H9 (cell line): Measurements from ENCODE around the gene AANAT. TPM values are rescaled to one million over a fixed set of nuclear protein-coding genes. Genes with fewer than 3 reads are reported as not detected.
A peak's percentile ranks its signal among the peaks of the same experiment; 100 is the strongest.

Experiments used
- DNase-seq: peaks from one replicate; pipeline ENCODE4 v3.0.0-alpha.2; 2017
- H2AFZ ChIP-seq: one replicate; pipeline ENCODE4 v1.6.1; 2013; ENCODE audit warnings: mild to moderate bottlenecking, low read length, control low read depth, moderate library complexity
- H2AK5ac ChIP-seq: 2 replicates; pipeline ENCODE4 v1.6.1; 2013; ENCODE audit warnings: low read length, control low read depth, mixed read lengths; ENCODE audit not compliant: insufficient read length
- H2BK120ac ChIP-seq: one replicate; pipeline ENCODE4 v1.6.1; 2013; ENCODE audit warnings: low read depth, mild to moderate bottlenecking, low read length, control low read depth, inconsistent platforms; ENCODE audit not compliant: poor library complexity, severe bottlenecking
- H2BK12ac ChIP-seq: 2 replicates; pipeline ENCODE4 v1.6.1; 2013; ENCODE audit warnings: low read length, control low read depth, mixed read lengths, low read depth; ENCODE audit not compliant: insufficient read length
- H2BK15ac ChIP-seq: 2 replicates; pipeline ENCODE4 v1.6.1; 2013; ENCODE audit warnings: low read depth, low read length, control low read depth
- H2BK20ac ChIP-seq: one replicate; pipeline ENCODE4 v1.6.1; 2013; ENCODE audit warnings: low read depth, mild to moderate bottlenecking, low read length, control low read depth, inconsistent platforms; ENCODE audit not compliant: poor library complexity, severe bottlenecking
- H2BK5ac ChIP-seq: 2 replicates; pipeline ENCODE4 v1.6.1; 2013; ENCODE audit warnings: low read length, control low read depth, mixed read lengths; ENCODE audit not compliant: insufficient read length
- H3K14ac ChIP-seq: 2 replicates; pipeline ENCODE4 v1.6.1; 2013; ENCODE audit warnings: low read length, control low read depth; ENCODE audit not compliant: insufficient read depth
- H3K18ac ChIP-seq: 2 replicates; pipeline ENCODE4 v1.6.1; 2013; ENCODE audit warnings: low read depth, mild to moderate bottlenecking, mixed read lengths, low read length, control low read depth; ENCODE audit not compliant: insufficient read length
- H3K23ac ChIP-seq: 2 replicates; pipeline ENCODE4 v1.6.1; 2013; ENCODE audit warnings: low read length, control low read depth, mixed read lengths, low read depth; ENCODE audit not compliant: insufficient read length
- H3K23me2 ChIP-seq: 2 replicates; pipeline ENCODE4 v1.6.1; 2013; ENCODE audit warnings: low read depth, mild to moderate bottlenecking, mixed read lengths, low read length, control low read depth; ENCODE audit not compliant: insufficient read length, poor library complexity, severe bottlenecking
- H3K27ac ChIP-seq: 2 replicates; pipeline ENCODE4 v1.5.1; 2013; ENCODE audit warnings: low read length, control low read depth, mixed read lengths, low read depth; ENCODE audit not compliant: insufficient read length
- H3K27me3 ChIP-seq: 2 replicates; pipeline ENCODE4 v1.6.1; 2013; ENCODE audit warnings: low read length, control low read depth, inconsistent platforms; ENCODE audit not compliant: insufficient read depth
- H3K4ac ChIP-seq: 2 replicates; pipeline ENCODE4 v1.6.1; 2013; ENCODE audit warnings: low read depth, mild to moderate bottlenecking, control low read depth, inconsistent platforms, low read length, moderate library complexity
- H3K4me1 ChIP-seq: 2 replicates; pipeline ENCODE4 v1.6.1; 2013; ENCODE audit warnings: low read length, control low read depth, inconsistent platforms; ENCODE audit not compliant: insufficient read depth
- H3K4me2 ChIP-seq: 2 replicates; pipeline ENCODE4 v1.6.1; 2013; ENCODE audit warnings: low read length, control low read depth, mixed read lengths; ENCODE audit not compliant: insufficient read length, insufficient read depth
- H3K56ac ChIP-seq: 2 replicates; pipeline ENCODE4 v1.6.1; 2013; ENCODE audit warnings: low read depth, mild to moderate bottlenecking, mixed read lengths, low read length, control low read depth; ENCODE audit not compliant: insufficient read length
- H3K79me1 ChIP-seq: 2 replicates; pipeline ENCODE4 v1.6.1; 2013; ENCODE audit warnings: low read depth, mild to moderate bottlenecking, moderate library complexity, low read length, control low read depth, inconsistent platforms; ENCODE audit not compliant: insufficient read depth, poor library complexity, severe bottlenecking
- H3K79me2 ChIP-seq: 2 replicates; pipeline ENCODE4 v1.6.1; 2013; ENCODE audit warnings: low read length, control low read depth, inconsistent platforms; ENCODE audit not compliant: insufficient read depth
- H3K9ac ChIP-seq: 2 replicates; pipeline ENCODE4 v1.6.1; 2013; ENCODE audit warnings: low read length, control low read depth, mixed read lengths; ENCODE audit not compliant: insufficient read length; ENCODE audit errors: extremely low read depth
- H3K9me3 ChIP-seq: one replicate; pipeline ENCODE4 v1.6.1; 2013; ENCODE audit warnings: low read depth, low read length, inconsistent platforms; ENCODE audit not compliant: control insufficient read depth
- H3T11ph ChIP-seq: one replicate; pipeline ENCODE4 v1.6.1; 2013; ENCODE audit warnings: mild to moderate bottlenecking, low read length, control low read depth, inconsistent platforms
- H4K20me1 ChIP-seq: one replicate; pipeline ENCODE4 v1.6.1; 2013; ENCODE audit not compliant: control insufficient read depth, insufficient read length, insufficient read depth
- H4K5ac ChIP-seq: 2 replicates; pipeline ENCODE4 v1.6.1; 2013; ENCODE audit warnings: low read depth, mild to moderate bottlenecking, mixed read lengths, low read length, control low read depth; ENCODE audit not compliant: insufficient read length
- H4K8ac ChIP-seq: replicated peaks from 2 replicates; pipeline ENCODE4 v1.6.1; 2013; ENCODE audit warnings: low read length, control low read depth, mixed read lengths, low read depth; ENCODE audit not compliant: insufficient read length
- H4K91ac ChIP-seq: 2 replicates; pipeline ENCODE4 v1.6.1; 2013; ENCODE audit warnings: low read depth, mild to moderate bottlenecking, moderate library complexity, mixed read lengths, low read length, control low read depth; ENCODE audit not compliant: insufficient read length
- H3K27ac Mint-ChIP-seq, 3 experiments: 2 replicates in 2 of 3; 3 replicates in 1 of 3; pipeline ENCODE4 v1.8.0; 2020 to 2021; ENCODE audit warnings: mixed read lengths in 3 of 3, mild to moderate bottlenecking in 1 of 3, moderate library complexity in 1 of 3
- H3K27me3 Mint-ChIP-seq: 2 replicates; pipeline ENCODE4 v1.8.0; 2021; ENCODE audit warnings: low read depth, mild to moderate bottlenecking, moderate library complexity, mixed read lengths
- H3K36me3 Mint-ChIP-seq, 3 experiments: 2 replicates in 2 of 3; 3 replicates in 1 of 3; pipeline ENCODE4 v1.8.0; 2020 to 2021; ENCODE audit warnings: low read depth in 3 of 3, mixed read lengths in 3 of 3; ENCODE audit not compliant: insufficient read depth in 1 of 3
- H3K4me1 Mint-ChIP-seq, 2 experiments: 2 replicates each; pipeline ENCODE4 v1.8.0; 2020; ENCODE audit warnings: mixed read lengths in 2 of 2
- H3K4me3 Mint-ChIP-seq, 2 experiments: 2 replicates in 1 of 2; 3 replicates in 1 of 2; pipeline ENCODE4 v1.8.0; 2020 to 2021; ENCODE audit warnings: mild to moderate bottlenecking in 2 of 2, mixed read lengths in 2 of 2, moderate library complexity in 1 of 2
- H3K9me3 Mint-ChIP-seq, 2 experiments: 2 replicates in 1 of 2; 3 replicates in 1 of 2; pipeline ENCODE4 v1.8.0; 2020; ENCODE audit warnings: mild to moderate bottlenecking in 2 of 2, mixed read lengths in 2 of 2, moderate library complexity in 1 of 2
- CTCF ChIP-seq: fragments of 200-600 bp; sonication (generic); conservative IDR thresholded peaks from 3 replicates; pipeline ENCODE4 v1.8.0; 2021; ENCODE audit warnings: antibody characterized with exemption, mild to moderate bottlenecking
- WGBS: extraction: QIAGEN DNeasy Blood & Tissue Kit; methylation state at CpG from one replicate; pipeline ENCODE4 v1.1.7; 2013; ENCODE audit warnings: missing lambda C conversion rate, low lambda C conversion rate, mixed read lengths; ENCODE audit not compliant: insufficient read length; ENCODE audit errors: extremely low coverage; 5-methylcytosine and 5-hydroxymethylcytosine counted together
- total RNA-seq: library from RNA; stranded (reverse); gene quantifications from 2 replicates; pipeline ENCODE4 v1.2.1, GENCODE V29; 2021

The AANAT gene
- total RNA-seq, 1 experiment from 2014 or later, result 0.55 TPM

GRCh38 chr17:76492123-76492988 lies 25.0 kb downstream of the AANAT start:
- peak overlapping the region in 2 of 3 experiments; percentile 39 to 57; a peak in 2 of 7 replicates for H3K27ac Mint-ChIP-seq
- Histone ChIP-seq H3K27ac (no peak overlapping the region), H4K5ac (no peak overlapping the region)

More at GRCh38 chr17:76492123-76492988, 25.0 kb downstream of the AANAT start:
- H2BK5ac ChIP-seq, result no peak overlapping the region
- H4K8ac ChIP-seq, result no peak overlapping the region
- H3K36me3 Mint-ChIP-seq, result peaks cover 0 to 6% (median 3%) of the 10 kb centered on the region in 3 experiments; a peak in 3 of 7 replicates
- no peak for DNase-seq
- WGBS, result no CpG with 5 or more reads among the region's 11 CpGs
- no peak overlapping the region for H3K18ac ChIP-seq
- no peaks in the 10 kb centered on the region for H3K23me2 ChIP-seq
- H3K27me3 Mint-ChIP-seq, result no peaks in the 10 kb centered on the region; the same call in 1 of the 2 replicates
- no peak overlapping the region for H2BK15ac ChIP-seq
- H3K14ac ChIP-seq, result peak overlapping the region; percentile 78; the same call in 1 of the 2 replicates
- H3K23ac ChIP-seq, result no peak overlapping the region
- H2AFZ ChIP-seq, result no peak overlapping the region
- no peak overlapping the region for H3T11ph ChIP-seq
- no peaks in the 10 kb centered on the region for H3K27me3 ChIP-seq
- no peak overlapping the region for H3K56ac ChIP-seq
- peaks cover 17 to 30% of the 10 kb centered on the region in 2 experiments for H3K4me1 Mint-ChIP-seq
- H3K9me3 Mint-ChIP-seq, result no peaks in the 10 kb centered on the region
- H3K4me1 ChIP-seq, result no peaks in the 10 kb centered on the region; the same call in 1 of the 2 replicates
- no peak for TF ChIP-seq CTCF
- H2BK20ac ChIP-seq, result no peak overlapping the region
- H3K4me3 Mint-ChIP-seq, result peak overlapping the region in 1 of 2 experiments; percentile 48; a peak in 2 of 5 replicates
- no peaks in the 10 kb centered on the region for H3K79me2 ChIP-seq
- no peak overlapping the region for H2BK12ac ChIP-seq
- no peak overlapping the region for H4K91ac ChIP-seq
- no peak overlapping the region for H3K9ac ChIP-seq
- no peaks in the 10 kb centered on the region for H3K79me1 ChIP-seq
- no peaks in the 10 kb centered on the region for H3K9me3 ChIP-seq
- H4K20me1 ChIP-seq, result no peaks in the 10 kb centered on the region
- H2BK120ac ChIP-seq, result no peak overlapping the region
- H2AK5ac ChIP-seq, result no peak overlapping the region
- H3K4ac ChIP-seq, result no peak overlapping the region
- H3K4me2 ChIP-seq, result no peak overlapping the region
